Measurements from ENCODE around the gene SLC9A4.

Gene SLC9A4

GRCh38 chr2:102432386-102432785 lies 40.6 kb upstream of the SLC9A4 start:
- Histone ChIP-seq H3K4me1 (ENCODE audit: control insufficient read depth, low read length) (no peaks in the 10 kb centered on the region), H3K9me2 (replicated peaks; ENCODE audit: control insufficient read depth, low read length) (no peaks in the 10 kb centered on the region), H3K9me3 (ENCODE audit: control insufficient read depth, insufficient read depth, low read length) (no peaks in the 10 kb centered on the region), H3K27me3 (ENCODE audit: control insufficient read depth, low read length) (peaks cover 2% of the 10 kb centered on the region; the same call in 1 of the 2 replicates), H4K20me1 (ENCODE audit: control insufficient read depth, insufficient read depth, low read depth, low read length) (no peaks in the 10 kb centered on the region), H3K36me3 (ENCODE audit: control insufficient read depth, low read length) (no peaks in the 10 kb centered on the region), H3K79me2 (ENCODE audit: control insufficient read depth, low read length) (no peaks in the 10 kb centered on the region), H3F3A (ENCODE audit: control insufficient read depth, insufficient read depth) (no peaks in the 10 kb centered on the region), H3K4me2 (ENCODE audit: low read length) (no peak overlapping the region), H3K4me3 (ENCODE audit: low read length) (no peak overlapping the region), H3K27ac (ENCODE audit: low read depth, low read length) (no peak overlapping the region)
- no peak for TF ChIP-seq EZH2phosphoT487 (IDR thresholded peaks at IDR 0.05; ENCODE audit: borderline replicate concordance, low read length)
- TF ChIP-seq, protein P1, sequence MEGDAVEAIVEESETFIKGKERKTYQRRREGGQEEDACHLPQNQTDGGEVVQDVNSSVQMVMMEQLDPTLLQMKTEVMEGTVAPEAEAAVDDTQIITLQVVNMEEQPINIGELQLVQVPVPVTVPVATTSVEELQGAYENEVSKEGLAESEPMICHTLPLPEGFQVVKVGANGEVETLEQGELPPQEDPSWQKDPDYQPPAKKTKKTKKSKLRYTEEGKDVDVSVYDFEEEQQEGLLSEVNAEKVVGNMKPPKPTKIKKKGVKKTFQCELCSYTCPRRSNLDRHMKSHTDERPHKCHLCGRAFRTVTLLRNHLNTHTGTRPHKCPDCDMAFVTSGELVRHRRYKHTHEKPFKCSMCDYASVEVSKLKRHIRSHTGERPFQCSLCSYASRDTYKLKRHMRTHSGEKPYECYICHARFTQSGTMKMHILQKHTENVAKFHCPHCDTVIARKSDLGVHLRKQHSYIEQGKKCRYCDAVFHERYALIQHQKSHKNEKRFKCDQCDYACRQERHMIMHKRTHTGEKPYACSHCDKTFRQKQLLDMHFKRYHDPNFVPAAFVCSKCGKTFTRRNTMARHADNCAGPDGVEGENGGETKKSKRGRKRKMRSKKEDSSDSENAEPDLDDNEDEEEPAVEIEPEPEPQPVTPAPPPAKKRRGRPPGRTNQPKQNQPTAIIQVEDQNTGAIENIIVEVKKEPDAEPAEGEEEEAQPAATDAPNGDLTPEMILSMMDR (IDR thresholded peaks at IDR 0.05; ENCODE audit: low read depth, low read length, poor library complexity, severe bottlenecking), result no peak

DNA sequence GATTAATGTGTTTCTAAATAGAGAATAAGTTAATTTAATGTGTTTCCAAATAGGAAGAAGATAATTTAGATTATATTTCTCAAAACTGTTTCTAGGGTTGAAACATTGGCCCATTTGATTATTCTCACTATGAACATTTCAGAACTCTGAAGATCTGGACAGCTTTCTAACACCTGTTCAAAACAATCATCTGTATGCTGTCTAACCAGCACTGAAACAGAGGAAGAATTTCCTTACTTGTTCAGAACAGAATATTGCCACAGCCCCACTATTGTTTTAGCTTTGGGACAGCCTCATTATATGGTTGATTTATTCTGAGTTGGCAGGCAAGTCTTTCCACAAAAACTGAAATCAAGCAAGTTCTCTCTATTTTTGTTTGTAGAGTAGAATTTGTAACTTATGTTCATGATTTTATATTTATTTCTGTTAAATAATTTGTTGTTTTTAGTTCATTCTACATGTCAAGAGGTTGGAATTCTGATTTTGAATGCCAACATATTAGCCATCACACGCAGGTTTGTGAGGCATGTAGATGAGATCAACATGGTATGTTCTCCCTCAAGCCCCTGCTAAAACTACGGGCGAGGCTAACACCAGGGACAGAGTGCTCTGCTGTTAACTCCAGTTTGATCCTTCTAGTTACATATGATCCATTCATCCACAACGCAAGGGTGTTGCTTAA lies 38.9 kb upstream of the SLC9A4 start:
- Histone ChIP-seq H3K27me3 (ENCODE audit: control insufficient read depth, low read length) (peaks cover 2% of the 10 kb centered on the region; the same call in 1 of the 2 replicates), H3K4me1 (ENCODE audit: control insufficient read depth, low read length) (no peaks in the 10 kb centered on the region), H4K20me1 (ENCODE audit: control insufficient read depth, insufficient read depth, low read depth, low read length) (no peaks in the 10 kb centered on the region), H3F3A (ENCODE audit: control insufficient read depth, insufficient read depth) (no peaks in the 10 kb centered on the region), H3K27ac (ENCODE audit: low read depth, low read length) (no peak overlapping the region), H3K9me3 (ENCODE audit: control insufficient read depth, insufficient read depth, low read length) (no peaks in the 10 kb centered on the region), H3K36me3 (ENCODE audit: control insufficient read depth, low read length) (no peaks in the 10 kb centered on the region), H3K9me2 (replicated peaks; ENCODE audit: control insufficient read depth, low read length) (no peaks in the 10 kb centered on the region), H3K4me3 (ENCODE audit: low read length) (no peak overlapping the region), H3K4me2 (ENCODE audit: low read length) (no peak overlapping the region), H3K79me2 (ENCODE audit: control insufficient read depth, low read length) (no peaks in the 10 kb centered on the region)
- no peak for TF ChIP-seq EZH2phosphoT487 (IDR thresholded peaks at IDR 0.05; ENCODE audit: borderline replicate concordance, low read length)
- TF ChIP-seq, protein P1 (IDR thresholded peaks at IDR 0.05; ENCODE audit: low read depth, low read length, poor library complexity, severe bottlenecking), result no peak

DNA sequence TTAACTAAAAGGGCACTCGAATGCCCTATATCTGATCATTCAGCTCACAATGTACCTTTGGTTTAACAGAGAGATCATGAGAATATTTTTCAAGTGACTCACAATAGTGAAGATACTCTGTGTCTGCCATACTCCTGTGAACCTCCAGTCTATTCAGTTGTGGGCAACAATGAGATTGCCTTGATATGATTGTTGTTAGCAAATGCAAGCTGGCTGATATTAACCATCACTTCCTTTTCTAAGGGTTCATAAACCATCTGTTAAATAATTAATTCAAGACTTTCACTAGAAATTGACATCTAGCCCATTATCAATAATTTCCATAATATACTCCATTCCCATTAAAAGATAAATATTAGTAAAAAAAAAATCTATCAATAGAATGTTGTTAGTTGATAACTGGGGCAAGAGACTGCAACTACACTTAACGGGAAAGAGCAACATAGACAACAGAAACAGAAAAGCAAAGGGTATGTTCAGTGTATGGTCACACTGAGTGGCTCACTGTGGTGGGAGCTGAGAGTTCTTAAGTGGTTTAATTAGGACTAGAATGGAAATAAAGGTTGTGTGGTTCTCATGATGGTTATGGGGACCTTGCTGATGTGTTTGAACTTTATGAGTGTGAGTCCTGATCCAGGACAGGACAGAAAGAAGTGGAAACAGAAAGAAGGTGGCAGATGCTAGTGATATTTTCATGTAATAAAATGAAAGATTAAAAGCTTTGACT lies 38.2 kb upstream of the SLC9A4 start:
- Histone ChIP-seq H3K36me3 (ENCODE audit: control insufficient read depth, low read length) (no peaks in the 10 kb centered on the region), H3K4me1 (ENCODE audit: control insufficient read depth, low read length) (no peaks in the 10 kb centered on the region), H3K4me3 (ENCODE audit: low read length) (no peak overlapping the region), H3K79me2 (ENCODE audit: control insufficient read depth, low read length) (no peaks in the 10 kb centered on the region), H3K27me3 (ENCODE audit: control insufficient read depth, low read length) (peaks cover 2% of the 10 kb centered on the region; the same call in 1 of the 2 replicates), H4K20me1 (ENCODE audit: control insufficient read depth, insufficient read depth, low read depth, low read length) (no peaks in the 10 kb centered on the region), H3K9me3 (ENCODE audit: control insufficient read depth, insufficient read depth, low read length) (no peaks in the 10 kb centered on the region), H3K4me2 (ENCODE audit: low read length) (no peak overlapping the region), H3K9me2 (replicated peaks; ENCODE audit: control insufficient read depth, low read length) (no peaks in the 10 kb centered on the region), H3F3A (ENCODE audit: control insufficient read depth, insufficient read depth) (no peaks in the 10 kb centered on the region), H3K27ac (ENCODE audit: low read depth, low read length) (no peak overlapping the region)
- no peak for TF ChIP-seq EZH2phosphoT487 (IDR thresholded peaks at IDR 0.05; ENCODE audit: borderline replicate concordance, low read length)
- TF ChIP-seq, protein P1 (IDR thresholded peaks at IDR 0.05; ENCODE audit: low read depth, low read length, poor library complexity, severe bottlenecking), result no peak
